ENCODE measurements around the gene S100A14. TPM values are rescaled to one million over a fixed set of nuclear protein-coding genes. Genes with fewer than 3 reads are reported as not detected.

Gene S100A14
- total and polyA plus RNA-seq, 12 donors: 0.32 to 2.2 (median 0.88) TPM; not detected in 7

- WGBS, 4 donors: 77 to 91% (median 85%) methylated on average over 2 to 7 of the region's 7 CpGs
- intact Hi-C loops (cut with DNase I): no loop called here
- peaks cover 0 to 27% of the 10 kb centered on the region in 2 donors for H3K4me1 ChIP-seq (replicated peaks in 1 of 2)
- no peaks in the 10 kb centered on the region for H3K9me3 ChIP-seq (replicated peaks in 1 of 3)
- H3K27me3 ChIP-seq: no peaks in the 10 kb centered on the region
- DNase-seq: no peak
- TF ChIP-seq CTCF (IDR thresholded peaks at IDR 0.05) (no peak), POLR2A (IDR thresholded peaks at IDR 0.05) (no peak)
- H3K36me3 ChIP-seq (replicated peaks in 1 of 2): peaks cover 0 to 12% of the 10 kb centered on the region in 2 donors
- H3K4me3 ChIP-seq: no peak overlapping the region
- peak overlapping the region in 3 of 5 donors; percentile 29 to 93 (median 87) for H3K27ac ChIP-seq
Measured at GRCh38 chr1:153610811-153611301, 5.3 kb downstream of the S100A14 start.

- WGBS, 4 donors: 64 to 72% (median 65%) methylated on average over 4 of the region's 4 CpGs
- no peak for TF ChIP-seq CTCF (IDR thresholded peaks at IDR 0.05)
- no peak for TF ChIP-seq POLR2A (IDR thresholded peaks at IDR 0.05)
- peaks cover 0 to 12% of the 10 kb centered on the region in 2 donors for H3K36me3 ChIP-seq (replicated peaks in 1 of 2)
- intact Hi-C loops (cut with DNase I): no loop called here
- H3K27me3 ChIP-seq: no peaks in the 10 kb centered on the region
- no peaks in the 10 kb centered on the region for H3K9me3 ChIP-seq (replicated peaks in 1 of 3)
- peaks cover 0 to 27% of the 10 kb centered on the region in 2 donors for H3K4me1 ChIP-seq (replicated peaks in 1 of 2)
- H3K27ac ChIP-seq: peak overlapping the region in 3 of 5 donors; percentile 29 to 93 (median 87)
- H3K4me3 ChIP-seq: no peak overlapping the region
- DNase-seq: peak in 3 of 7 donors; percentile 48 to 63 (median 50)
Measured at GRCh38 chr1:153610334-153610733, 5.8 kb downstream of the S100A14 start.

- TF ChIP-seq CTCF (IDR thresholded peaks at IDR 0.05): no peak
- TF ChIP-seq POLR2A (IDR thresholded peaks at IDR 0.05): no peak
- Histone ChIP-seq H3K36me3 (replicated peaks in 1 of 2) (peaks cover 0 to 12% of the 10 kb centered on the region in 2 donors), H3K9me3 (replicated peaks in 1 of 3) (no peaks in the 10 kb centered on the region), H3K4me3 (no peak overlapping the region), H3K27me3 (no peaks in the 10 kb centered on the region), H3K4me1 (replicated peaks in 1 of 2) (peaks cover 0 to 27% of the 10 kb centered on the region in 2 donors), H3K27ac (peak overlapping the region; percentile 20 to 93 (median 39))
- WGBS, 4 donors: 62 to 72% (median 66%) methylated on average over 6 of the region's 6 CpGs
- intact Hi-C loops (cut with DNase I): no loop called here
- DNase-seq: no peak
Measured at GRCh38 chr1:153609585-153609907, 6.6 kb downstream of the S100A14 start.

GRCh38 chr1:153608742-153609584 lies 7.2 kb downstream of the S100A14 start:
- Histone ChIP-seq H3K9me3 (replicated peaks in 1 of 3) (no peaks in the 10 kb centered on the region), H3K27ac (peak overlapping the region; percentile 20 to 93 (median 58)), H3K4me1 (replicated peaks in 1 of 2) (peaks cover 0 to 27% of the 10 kb centered on the region in 2 donors), H3K36me3 (replicated peaks in 1 of 2) (peaks cover 0 to 12% of the 10 kb centered on the region in 2 donors), H3K27me3 (no peaks in the 10 kb centered on the region), H3K4me3 (peak overlapping the region in 1 of 4 donors; percentile 36)
- intact Hi-C loops (cut with DNase I): no loop called here
- peak; percentile 63 to 86 (median 71) for DNase-seq
- 57 to 70% (median 62%) methylated on average over 15 to 19 of the region's 19 CpGs for WGBS, 4 donors
- TF ChIP-seq CTCF (IDR thresholded peaks at IDR 0.05): no peak
- peak in 1 of 2 donors; percentile 25 for TF ChIP-seq POLR2A (IDR thresholded peaks at IDR 0.05)

All from adrenal gland (tissue), 12 donors.